Measurements from ENCODE around the gene CSF1.
A peak's percentile ranks its signal among the peaks of the same experiment; 100 is the strongest.

CSF1 gene

DNA sequence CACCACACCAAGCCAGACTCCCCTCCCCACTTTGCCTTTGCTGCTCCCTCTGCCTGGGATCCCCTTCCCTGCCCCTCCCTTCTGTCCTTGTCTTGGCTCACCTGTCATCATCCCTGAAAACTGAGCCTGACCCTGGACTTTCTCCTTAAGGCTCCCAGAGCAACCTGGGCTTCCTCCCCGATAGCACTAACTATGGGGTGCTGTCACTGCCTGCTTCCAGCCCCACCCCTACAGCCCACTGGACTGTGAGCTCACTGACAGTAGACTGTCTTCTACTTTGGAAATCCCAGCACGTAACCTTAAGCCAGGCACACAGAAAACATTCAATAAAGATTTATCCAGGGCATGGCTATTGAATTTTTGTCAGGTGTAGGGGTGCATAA lies 9.5 kb upstream of the CSF1 start:
- DNase-seq (ENCODE audit: low read depth in 2 of 3, low spot score in 2 of 3) = no peak

DNA sequence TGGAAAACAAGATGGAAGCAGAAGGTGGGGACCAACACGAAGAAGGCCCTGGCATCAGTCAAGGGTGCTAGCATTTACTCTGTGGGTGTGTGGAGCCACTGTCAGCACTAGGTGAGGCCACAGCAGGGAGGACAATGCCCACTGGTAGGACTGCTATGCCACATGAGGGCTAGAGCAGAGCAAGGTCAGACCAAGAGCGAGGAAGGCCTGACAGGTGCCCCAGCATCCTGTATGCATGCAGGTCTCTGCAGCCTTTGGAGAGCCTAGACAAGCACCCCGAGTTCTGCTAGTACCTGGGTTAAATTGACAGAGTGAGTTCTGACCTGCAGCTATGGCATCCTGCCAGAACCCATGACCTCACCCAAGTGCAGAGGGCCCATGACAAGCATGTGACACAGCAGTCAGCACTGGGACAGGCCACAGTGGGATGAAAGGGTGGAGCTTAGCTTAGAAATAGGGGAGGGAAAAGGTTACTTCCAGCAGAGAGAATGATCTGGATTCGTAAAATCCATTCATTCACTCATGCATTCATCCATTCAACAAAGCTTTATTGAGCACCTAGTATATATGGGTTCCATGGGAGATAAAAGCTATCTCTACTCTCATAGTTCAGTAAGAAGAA lies 9.0 kb upstream of the CSF1 start:
- no peak for DNase-seq (ENCODE audit: low read depth in 2 of 3, low spot score in 2 of 3)

DNA sequence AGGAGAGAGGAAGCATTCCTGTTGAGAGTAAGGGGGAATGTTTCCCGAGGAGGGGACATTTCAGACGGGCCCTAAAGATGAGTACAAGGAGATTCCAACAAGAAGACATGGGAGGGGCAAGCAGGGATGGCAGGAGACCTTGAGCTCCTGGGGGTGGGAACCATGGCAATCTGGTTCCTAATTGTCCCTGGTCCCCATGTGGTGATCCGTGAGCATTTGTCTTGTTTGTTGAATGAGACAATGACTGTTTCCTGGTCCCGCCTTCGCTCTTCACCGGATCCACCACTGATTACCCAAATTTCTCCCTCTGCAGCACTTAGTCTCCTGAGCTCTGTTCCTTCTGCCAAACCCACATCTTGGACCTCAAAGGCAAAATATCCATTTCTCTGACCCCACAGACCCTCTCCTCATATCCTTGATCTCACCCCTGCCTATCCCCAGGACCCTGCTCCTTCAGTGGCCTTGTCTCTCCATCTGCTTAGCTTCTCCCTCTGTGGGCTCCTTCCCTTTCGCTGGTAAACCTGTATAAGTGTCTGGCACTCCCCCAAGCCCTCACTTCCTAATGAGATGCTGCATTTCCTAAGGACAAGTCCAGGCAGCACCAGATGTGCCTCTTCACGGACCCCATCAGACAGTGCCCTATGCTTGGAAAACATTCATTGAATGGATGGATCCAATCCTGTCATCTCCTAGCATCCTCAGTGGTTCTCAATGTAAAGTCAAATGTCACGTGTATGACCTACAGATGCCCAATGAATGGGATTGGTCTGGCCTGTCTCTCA lies 8.3 kb upstream of the CSF1 start:
- no peak for DNase-seq (ENCODE audit: low read depth in 2 of 3, low spot score in 2 of 3)

DNA sequence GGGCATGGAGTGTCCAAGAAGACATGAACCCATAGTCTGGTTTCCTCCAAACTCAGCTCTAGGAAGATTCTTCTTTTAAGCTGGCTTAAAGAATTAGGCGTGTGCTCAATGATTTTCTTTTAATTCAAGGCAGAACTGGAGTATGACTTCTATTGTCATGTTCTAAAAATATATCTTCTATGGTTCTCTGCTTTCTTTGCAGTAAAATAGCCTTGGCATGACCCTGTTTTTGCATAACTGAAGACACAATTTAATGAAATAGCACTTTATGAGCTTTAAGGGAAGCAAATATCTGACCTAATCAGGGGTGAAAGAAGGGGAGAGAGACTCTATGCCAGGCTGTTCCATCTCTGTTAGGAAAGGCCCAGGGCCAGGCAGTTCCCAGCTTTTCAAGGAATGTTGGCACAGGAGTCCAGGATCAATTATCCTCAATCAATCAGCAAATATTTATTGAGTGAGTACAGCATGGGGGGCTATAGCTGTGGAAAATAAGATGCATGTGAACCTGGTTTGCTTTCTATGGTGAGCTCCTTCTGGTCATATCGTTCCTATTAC lies 7.2 kb upstream of the CSF1 start:
- no peak for DNase-seq (ENCODE audit: low read depth in 2 of 3, low spot score in 2 of 3)

DNA sequence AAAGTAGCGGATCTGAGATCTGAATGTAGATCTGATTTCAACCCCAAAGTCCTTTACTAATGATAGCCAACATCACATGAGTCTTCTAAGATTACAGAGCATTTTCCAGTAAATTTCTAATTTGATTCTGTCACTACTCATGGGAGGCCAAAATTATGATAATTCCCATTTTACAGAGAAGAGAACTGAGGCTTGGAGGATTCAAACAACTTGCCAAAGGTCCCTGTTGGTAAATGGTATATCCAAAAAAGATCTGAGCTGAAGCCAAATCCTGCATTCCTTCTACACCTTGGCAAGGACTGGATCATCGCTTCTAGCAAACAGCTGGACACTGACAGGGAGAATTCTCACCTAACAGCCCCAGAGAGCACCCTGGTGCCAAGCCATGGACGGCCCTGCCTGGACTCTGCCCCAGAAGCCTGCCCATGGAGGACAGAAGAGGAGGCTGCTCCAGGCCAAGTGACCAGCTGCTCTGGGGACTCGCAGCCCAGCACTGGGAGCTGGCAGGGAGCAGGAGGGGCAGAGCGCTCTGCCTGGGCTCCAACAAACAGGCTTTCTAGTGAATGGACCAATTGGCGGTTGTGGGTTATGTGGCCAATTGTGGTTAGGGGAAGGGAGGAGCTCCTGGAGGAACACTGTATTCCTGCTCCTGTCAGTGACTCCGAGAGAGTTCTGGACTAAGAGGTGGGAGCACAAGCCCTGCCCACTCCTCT lies 6.4 kb upstream of the CSF1 start:
- no peak for DNase-seq (ENCODE audit: low read depth in 2 of 3, low spot score in 2 of 3)

DNA sequence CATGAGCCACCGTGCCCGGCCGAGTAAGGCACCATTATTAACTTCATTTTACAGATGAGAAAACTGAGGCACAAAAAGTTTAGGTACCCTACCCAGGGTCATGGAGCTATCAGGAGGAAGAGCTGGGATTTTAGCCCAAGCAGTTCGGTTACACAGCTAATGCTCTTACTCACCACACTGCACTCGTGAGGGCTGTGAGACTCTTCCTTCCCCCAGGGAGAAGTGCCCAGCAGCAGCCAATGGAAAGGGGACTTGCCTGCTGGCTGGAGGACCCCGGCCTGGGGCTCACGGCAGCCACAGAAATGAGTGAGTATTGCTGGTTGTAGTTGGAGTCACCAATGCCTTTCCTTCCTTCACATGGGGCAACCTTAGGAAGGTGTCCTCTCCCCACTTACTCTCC lies 5.2 kb upstream of the CSF1 start:
- no peak for DNase-seq (ENCODE audit: low read depth in 2 of 3, low spot score in 2 of 3)

DNA sequence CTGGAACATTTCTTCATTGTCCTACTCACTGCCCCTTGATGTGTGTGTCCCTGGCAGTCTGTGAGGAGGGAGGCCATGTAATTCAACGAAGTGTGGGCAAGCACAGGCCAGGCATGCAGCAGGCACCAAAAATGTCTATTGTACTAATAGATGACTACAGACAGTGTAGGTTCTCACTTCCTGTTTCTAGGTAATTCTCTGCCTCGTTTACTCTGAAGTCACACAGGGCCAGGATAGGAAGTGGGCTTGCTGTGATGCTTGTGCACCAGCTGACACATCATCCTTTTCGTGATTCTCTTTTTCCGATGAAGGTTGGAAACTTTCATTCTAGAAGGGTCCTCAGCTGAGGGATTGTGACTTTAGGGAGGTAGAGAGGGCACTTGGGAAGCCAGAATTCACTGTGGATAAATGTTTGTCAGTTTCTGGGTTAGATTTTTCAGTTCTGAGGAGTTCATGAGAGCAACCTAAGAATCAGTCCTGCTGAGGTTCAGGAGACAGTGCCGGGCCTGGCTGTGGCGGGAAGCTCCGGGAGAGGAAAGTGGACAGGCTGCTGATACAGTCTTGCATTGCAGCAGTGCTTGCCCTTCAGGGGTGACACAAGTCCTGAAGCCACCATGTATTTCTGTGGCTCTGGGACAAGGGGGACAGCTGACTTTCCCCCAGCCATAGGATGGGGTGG lies 4.3 kb upstream of the CSF1 start:
- DNase-seq (ENCODE audit: low read depth in 2 of 3, low spot score in 2 of 3) = peak in 1 of 3 experiments; percentile 19

DNA sequence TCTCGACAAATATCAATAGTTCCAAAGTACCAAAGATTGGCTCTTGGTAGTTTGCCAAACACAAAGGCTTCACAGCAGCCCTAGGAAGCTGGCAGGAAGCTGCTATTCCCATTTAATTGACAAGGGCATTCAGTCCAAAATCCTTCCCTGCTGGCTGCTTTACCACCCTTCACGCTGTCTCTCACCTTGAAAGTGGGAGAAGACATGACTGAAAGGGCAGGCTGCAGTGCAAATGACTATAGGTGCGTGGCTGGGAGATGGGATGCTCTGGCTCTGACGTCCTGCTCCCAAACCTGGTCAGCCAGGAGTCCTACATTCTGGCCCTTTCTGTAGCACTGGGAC lies 3.8 kb upstream of the CSF1 start:
- no peak for DNase-seq (ENCODE audit: low read depth in 2 of 3, low spot score in 2 of 3)

DNA sequence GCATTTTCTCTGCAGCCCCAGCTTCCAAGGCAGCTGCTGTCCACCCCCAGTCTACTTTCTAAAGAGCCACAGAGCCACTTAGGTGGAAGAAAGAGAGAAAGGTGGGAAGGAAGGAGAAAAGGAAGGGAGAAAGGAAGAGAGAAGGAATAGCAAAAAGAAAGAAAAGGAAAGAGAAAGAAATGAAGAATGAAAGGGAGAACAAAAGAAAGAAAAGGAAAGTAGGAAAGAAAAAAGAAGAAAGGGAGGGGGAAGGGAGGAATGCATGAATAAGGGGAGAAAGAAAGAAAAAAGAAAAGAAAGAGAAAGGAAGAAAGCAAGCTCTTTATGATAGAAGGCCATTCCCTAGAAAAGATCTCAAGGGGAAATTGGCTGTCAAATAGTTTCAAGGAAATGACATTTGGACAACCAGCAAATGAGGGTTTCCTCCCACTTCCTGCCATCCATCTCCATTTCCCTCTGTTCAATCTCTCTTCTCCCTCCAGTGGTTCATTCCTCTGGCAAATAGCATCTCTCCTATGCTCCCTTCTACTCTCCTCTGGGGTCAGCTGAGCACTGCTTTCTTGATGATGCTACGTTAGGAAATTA lies 3.4 kb upstream of the CSF1 start:
- DNase-seq (ENCODE audit: low read depth in 2 of 3, low spot score in 2 of 3) = no peak

DNA sequence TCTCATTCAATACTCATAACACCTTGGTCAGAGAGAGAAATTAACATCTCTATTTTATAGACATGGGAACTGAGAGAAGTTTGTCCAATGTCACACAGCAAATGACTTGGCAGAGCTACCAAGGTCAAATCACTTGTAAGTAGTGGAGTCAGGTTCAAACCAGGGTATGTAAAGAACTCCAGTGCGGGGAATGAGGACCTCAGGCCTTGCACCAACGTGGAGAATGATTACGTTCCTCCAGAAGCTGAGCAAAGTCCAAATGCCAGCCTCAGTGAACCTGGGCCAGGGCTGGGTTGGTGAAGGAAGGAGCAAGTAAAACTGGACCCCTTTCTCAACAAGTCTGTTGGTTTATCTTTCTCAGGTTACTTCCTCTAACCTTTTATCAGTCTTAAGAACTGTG lies 1.8 kb upstream of the CSF1 start:
- no peak for DNase-seq (ENCODE audit: low read depth in 2 of 3, low spot score in 2 of 3)

DNA sequence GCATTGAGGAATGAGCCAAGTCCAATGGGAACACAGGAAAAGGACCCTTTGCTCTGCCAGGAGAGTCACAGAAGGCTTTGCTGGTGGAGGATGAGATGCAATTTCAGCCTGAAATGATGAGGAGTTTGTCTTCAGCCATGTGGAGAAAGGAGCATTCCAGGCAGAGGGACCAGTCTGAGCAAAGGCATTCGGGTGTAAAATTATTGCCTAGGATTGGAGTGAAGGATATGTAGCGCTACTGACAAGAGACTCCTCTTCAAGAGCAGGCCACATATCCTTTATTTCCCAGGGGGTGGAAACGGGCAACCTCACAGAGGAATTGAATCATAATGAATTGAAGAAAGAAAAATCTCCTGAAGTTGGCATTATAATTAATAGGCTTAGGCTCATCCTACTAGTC lies 1.1 kb upstream of the CSF1 start:
- no peak for DNase-seq (ENCODE audit: low read depth in 2 of 3, low spot score in 2 of 3)

DNA sequence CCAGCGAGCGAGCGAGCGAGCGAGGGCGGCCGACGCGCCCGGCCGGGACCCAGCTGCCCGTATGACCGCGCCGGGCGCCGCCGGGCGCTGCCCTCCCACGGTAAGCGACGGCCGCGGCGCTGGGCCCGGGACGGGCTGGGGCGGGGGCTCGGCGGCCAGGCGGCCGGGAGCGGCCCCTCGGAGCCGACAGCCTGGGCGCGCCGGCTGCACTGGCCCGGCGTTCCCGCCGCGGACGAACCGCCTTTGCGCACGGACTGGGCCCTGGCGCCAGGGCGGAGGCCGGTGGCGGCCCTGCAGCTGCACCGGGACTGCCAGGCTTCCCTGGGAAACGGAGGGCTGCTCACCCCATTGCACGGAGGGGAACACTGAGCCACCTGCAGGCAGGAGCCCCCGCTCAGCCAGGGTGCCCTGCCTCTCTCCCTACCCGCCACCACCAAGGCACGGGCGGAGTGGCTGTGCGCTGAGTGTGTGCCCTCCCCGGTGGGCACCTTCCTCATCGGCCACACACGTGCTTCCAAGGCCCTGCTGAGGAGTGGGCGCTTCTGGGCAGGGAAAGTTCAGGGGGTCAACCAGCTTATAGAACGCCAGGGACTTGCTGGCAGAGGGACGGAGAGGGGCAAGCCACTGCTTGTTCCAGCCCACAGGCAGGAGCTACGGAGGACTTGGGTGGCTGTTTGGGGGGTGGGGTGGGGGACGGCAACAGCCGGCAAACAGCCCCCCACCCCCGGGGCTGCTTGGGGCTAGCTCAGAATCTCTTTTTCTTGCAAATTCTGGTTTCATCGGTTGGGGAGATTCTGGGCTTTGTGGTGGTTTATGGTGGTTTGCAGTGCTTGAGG lies 532 bp downstream of the CSF1 start:
- no peak for DNase-seq (ENCODE audit: low read depth in 2 of 3, low spot score in 2 of 3)

DNA sequence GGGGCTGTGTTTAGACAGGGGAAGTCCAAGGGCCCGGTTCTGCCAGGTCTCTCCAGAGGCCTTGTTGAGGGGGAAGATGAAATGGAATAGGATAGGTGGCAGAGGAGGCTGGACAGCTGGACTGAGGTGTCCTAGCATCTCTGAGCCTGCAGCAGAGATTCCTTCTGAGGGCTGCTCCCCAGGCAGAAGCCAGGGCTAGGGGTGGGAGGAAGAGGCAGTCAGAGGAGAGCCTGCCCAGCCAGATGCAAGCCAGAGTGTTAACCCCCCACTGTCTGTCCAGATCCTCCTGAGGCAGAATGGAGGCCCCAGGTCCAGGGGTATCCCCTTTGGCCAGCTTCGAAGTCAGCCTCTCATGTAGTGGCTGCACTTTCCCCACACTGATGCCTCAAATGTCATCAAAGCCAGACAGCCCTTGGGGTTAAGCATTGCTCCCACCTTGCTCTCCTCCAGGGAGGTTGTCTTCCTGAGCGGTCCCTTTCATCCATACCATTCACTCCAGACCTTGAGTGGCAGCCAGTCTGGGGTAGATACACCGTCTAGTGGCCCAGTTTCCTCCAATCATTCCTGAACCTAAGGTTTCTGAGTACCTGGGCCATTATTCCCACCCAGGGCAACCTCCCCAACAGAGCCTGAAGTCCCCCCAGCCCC lies 1.7 kb downstream of the CSF1 start:
- no peak for DNase-seq (ENCODE audit: low read depth in 2 of 3, low spot score in 2 of 3)

DNA sequence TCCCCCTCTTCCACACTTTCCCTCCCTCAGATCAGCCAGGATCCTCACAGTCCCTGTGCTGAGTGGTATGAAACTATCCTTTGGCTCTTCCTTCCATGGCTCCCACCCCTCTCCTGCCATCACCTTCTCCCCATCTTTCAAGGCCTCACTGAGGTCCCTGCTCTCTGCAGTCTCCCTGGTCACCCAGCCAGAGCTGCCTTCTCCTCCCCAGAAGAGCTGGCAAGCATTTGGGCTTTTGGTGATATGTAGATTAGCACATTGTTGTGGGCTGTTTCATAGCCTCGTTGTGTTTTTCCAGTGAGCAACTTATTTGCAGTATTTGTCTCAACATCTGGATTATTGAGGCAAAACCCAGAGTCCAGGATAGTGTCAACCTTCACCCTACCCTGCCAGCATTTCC lies 2.2 kb downstream of the CSF1 start:
- no peak for DNase-seq (ENCODE audit: low read depth in 2 of 3, low spot score in 2 of 3)

DNA sequence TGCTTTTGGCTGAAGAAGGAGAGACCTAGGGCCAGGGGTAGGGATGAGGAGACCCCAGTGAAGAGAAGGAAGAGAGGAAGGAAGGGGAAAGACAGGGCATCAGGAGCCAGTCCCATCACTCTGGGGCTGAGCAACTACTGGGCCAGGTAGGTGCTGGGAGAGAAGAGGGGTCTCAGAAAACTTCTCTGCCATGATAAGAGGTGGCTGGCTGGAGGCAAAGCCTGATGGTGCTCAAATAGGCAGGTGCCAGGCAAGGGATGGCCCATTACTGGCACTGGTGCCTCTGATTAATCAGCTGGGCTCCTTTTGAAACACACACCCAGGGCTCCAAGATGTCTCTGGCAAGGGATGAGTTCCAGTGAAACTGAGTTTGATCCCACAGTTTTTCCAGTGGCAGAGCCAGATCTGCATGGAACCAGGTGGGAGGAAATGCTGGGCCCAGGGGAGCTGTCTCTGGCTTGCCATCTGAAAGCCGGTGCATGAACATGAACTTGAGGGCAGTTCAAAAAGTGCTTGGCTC lies 2.8 kb downstream of the CSF1 start:
- no peak for DNase-seq (ENCODE audit: low read depth in 2 of 3, low spot score in 2 of 3)

DNA sequence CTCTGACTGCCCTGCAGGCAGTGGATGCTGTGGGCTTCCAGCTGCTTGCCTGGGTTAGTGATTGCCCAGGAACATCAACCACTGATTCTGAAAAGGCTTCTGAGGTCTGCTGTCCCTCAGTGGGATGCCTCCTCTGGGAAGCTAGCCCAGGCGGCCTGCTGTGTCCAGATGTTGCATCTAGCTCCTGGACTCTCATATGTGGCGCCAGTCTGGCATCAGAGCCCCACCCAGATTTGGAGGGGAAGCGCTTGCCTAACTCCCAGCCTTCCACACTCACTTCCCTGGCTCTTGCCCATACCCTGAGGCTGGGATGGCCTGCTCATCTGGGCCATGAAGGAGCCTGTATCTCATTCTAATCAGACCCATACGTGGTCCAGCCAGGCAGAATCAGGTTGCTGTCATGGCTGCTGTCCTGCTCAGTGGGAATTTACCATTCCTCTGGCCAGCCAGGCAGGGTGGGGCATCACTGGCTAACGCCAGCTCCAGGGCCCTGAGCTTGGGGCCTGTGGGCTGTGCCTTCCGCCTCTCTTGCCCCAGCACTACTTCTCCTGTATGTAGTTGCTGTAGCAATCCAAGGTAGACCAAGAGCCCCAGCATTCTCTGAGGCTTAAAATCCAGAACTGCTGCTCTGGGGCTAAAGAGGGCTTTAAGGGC lies 4.1 kb downstream of the CSF1 start:
- no peak for DNase-seq (ENCODE audit: low read depth in 2 of 3, low spot score in 2 of 3)

DNA sequence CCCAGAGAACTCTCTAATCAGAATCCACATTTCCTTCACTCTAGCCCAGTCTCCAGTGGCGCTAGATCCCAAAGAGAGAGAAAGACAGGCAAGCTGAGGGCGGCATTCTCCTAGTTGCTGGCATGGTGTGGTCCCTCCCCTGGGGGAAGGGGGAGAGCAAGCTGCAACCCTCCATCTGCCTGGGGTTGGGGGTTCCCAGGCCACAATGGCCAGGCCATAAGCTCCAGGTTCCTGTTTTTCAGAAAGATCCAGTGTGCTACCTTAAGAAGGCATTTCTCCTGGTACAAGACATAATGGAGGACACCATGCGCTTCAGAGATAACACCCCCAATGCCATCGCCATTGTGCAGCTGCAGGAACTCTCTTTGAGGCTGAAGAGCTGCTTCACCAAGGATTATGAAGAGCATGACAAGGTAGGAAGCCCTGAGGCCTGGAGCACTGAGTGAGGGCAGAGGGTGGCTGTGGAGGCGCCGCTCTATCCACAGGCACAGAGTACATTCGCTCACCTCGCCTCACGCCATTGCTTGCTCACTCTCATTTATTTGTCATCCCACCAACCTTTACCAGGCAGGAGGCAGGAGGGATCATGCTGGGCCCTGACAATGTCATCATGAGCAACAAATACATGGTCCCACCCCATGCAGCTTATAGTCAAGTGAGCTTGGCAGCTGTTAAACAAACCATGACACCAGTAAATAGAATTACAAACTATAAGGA lies 6.6 kb downstream of the CSF1 start:
- no peak for DNase-seq (ENCODE audit: low read depth in 2 of 3, low spot score in 2 of 3)

DNA sequence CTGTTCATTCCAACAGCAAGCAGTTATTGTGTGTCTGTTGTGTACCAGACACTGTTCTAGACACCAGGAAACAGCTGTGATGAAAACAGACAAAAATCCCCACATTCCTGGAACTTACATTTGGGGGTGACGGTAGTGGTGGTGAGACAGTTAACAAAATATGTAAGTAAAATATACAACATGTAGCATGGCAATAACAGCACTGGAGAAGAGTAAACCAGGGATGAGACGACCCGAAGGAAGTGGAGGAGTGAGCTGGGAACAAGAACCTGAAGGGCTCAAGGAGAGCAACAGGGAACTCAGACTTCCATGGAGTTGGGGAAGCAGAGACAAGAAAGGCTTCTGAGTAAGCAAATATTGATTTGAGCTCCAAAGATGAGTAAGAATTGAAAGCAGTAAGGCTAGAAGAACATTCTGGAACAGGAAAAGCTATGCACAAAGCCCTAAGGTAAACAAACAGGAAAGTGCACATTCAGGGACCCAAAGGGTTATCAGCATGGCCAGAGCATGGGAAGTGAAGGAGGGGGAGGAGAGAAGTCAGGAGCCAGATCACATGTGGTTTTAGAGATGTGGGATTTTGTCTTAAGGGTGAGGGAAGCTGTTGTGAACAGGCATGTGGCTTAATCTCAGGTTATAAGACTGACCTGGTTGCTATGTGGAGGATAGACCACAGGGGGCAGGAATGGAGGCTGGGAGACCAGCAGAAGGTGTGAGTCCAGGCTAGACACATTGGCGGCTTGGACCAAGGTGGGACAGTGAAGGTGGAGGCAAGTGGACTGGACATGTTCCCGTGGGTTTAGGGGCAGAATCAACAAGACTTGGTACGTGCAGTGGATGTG lies 7.3 kb downstream of the CSF1 start:
- no peak for DNase-seq (ENCODE audit: low read depth in 2 of 3, low spot score in 2 of 3)

All from activated CD8-positive, alpha-beta memory T cell treated with anti-CD3 and anti-CD28 coated beads for 48 hours (primary cell).